OCI-LY3 (cell line): ENCODE measurements around the gene GRIK1.

ENCODE experiments used
- H2AFZ ChIP-seq: fragments of 200-600, 300-600 bp; shearing (Covaris generic); 2 replicates; pipeline ENCODE4 v1.6.0; 2014; ENCODE audit warnings: antibody characterized with exemption, low read depth, low read length
- H3K27ac ChIP-seq: fragments of 200-600, 300-600 bp; sonication (generic); 2 replicates; pipeline ENCODE4 v1.5.1; 2014; ENCODE audit warnings: mild to moderate bottlenecking, low read length, moderate library complexity, mixed read lengths
- H3K27me3 ChIP-seq: fragments of 200-600, 300-600 bp; sonication (generic); 2 replicates; pipeline ENCODE4 v1.6.1; 2014; ENCODE audit warnings: low read depth, low read length, mixed read lengths
- H3K36me3 ChIP-seq: fragments of 200-600, 300-600 bp; sonication (generic); replicated peaks from 2 replicates; pipeline ENCODE3; 2014; ENCODE audit warnings: low read depth, low read length, mixed read lengths
- H3K4me1 ChIP-seq: fragments of 300-600, 200-600 bp; sonication (generic); 2 replicates; pipeline ENCODE4 v1.6.1; 2014; ENCODE audit warnings: low read length, mixed read lengths
- H3K4me2 ChIP-seq: fragments of 200-600, 300-600 bp; sonication (generic); 2 replicates; pipeline ENCODE4 v1.6.1; 2014; ENCODE audit warnings: low read length, mixed read lengths
- H3K4me3 ChIP-seq: fragments of 300-600, 200-600 bp; sonication (generic); 2 replicates; pipeline ENCODE4 v1.5.1; 2014; ENCODE audit warnings: antibody characterized with exemption, mild to moderate bottlenecking, low read length, moderate library complexity
- H3K79me2 ChIP-seq: fragments of 300-600, 200-600 bp; shearing (Covaris generic); 2 replicates; pipeline ENCODE4 v1.6.1; 2014; ENCODE audit warnings: mild to moderate bottlenecking, low read length, mixed read lengths
- H3K9ac ChIP-seq: fragments of 300-600, 200-600 bp; shearing (Covaris generic); 2 replicates; pipeline ENCODE4 v1.6.0; 2014; ENCODE audit warnings: mild to moderate bottlenecking, low read length, moderate library complexity
- H3K9me3 ChIP-seq: fragments of 200-600, 300-600 bp; shearing (Covaris generic); 2 replicates; pipeline ENCODE4 v1.6.1; 2014; ENCODE audit warnings: low read length, mixed read lengths; ENCODE audit not compliant: insufficient read depth
- H4K20me1 ChIP-seq: fragments of 200-600, 300-600 bp; sonication (generic); 2 replicates; pipeline ENCODE4 v1.6.1; 2016; ENCODE audit warnings: low read length, mixed read lengths; ENCODE audit not compliant: insufficient read depth
- EZH2phosphoT487 ChIP-seq: fragments of 200-600 bp; shearing (Covaris generic); IDR thresholded peaks from 2 replicates; pipeline ENCODE4 v1.6.1; 2018; ENCODE audit warnings: antibody characterized with exemption, mixed run types, low read depth
- TF ChIP-seq, protein P1 (sequence below): fragments of 200-600, 300-600 bp; sonication (generic); IDR thresholded peaks from 2 replicates; pipeline ENCODE4 v1.5.1; 2014; ENCODE audit warnings: antibody characterized with exemption, low read length, low read depth

GRIK1 gene

DNA sequence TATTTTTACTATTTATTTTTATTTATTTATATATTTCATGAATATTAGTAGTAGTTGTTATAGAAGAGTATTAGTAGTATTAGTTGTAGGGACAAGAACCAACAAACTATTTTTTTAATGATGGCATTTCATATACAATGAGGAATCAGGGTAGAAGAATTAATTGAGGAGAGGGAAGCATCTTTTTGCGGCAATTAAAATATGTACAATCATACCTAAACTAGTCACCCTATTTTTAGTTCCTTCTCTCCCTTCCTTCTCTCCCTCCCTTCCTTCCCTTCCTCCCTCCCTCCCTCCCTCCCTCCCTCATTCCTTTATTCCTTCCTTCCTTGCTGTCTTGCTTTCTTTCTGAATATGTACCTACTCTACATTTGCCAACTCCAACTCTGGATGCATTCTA, 189.8 kb downstream of the GRIK1 start:
- H3K4me1 ChIP-seq = no peaks in the 10 kb centered on the region
- no peaks in the 10 kb centered on the region for H3K79me2 ChIP-seq

GRCh38 chr21:29749223-29749622, 190.6 kb downstream of the GRIK1 start:
- Histone ChIP-seq H3K4me1 (no peaks in the 10 kb centered on the region), H3K79me2 (no peaks in the 10 kb centered on the region), H3K36me3 (no peaks in the 10 kb centered on the region), H3K4me3 (no peak overlapping the region), H3K27me3 (no peaks in the 10 kb centered on the region), H3K9me3 (no peaks in the 10 kb centered on the region), H3K27ac (no peak overlapping the region), H3K9ac (no peak overlapping the region), H3K4me2 (no peak overlapping the region), H4K20me1 (no peaks in the 10 kb centered on the region), H2AFZ (no peak overlapping the region)
- TF ChIP-seq, protein P1, sequence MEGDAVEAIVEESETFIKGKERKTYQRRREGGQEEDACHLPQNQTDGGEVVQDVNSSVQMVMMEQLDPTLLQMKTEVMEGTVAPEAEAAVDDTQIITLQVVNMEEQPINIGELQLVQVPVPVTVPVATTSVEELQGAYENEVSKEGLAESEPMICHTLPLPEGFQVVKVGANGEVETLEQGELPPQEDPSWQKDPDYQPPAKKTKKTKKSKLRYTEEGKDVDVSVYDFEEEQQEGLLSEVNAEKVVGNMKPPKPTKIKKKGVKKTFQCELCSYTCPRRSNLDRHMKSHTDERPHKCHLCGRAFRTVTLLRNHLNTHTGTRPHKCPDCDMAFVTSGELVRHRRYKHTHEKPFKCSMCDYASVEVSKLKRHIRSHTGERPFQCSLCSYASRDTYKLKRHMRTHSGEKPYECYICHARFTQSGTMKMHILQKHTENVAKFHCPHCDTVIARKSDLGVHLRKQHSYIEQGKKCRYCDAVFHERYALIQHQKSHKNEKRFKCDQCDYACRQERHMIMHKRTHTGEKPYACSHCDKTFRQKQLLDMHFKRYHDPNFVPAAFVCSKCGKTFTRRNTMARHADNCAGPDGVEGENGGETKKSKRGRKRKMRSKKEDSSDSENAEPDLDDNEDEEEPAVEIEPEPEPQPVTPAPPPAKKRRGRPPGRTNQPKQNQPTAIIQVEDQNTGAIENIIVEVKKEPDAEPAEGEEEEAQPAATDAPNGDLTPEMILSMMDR = no peak
- TF ChIP-seq EZH2phosphoT487 = no peak

More for the DNA sequence above, 189.8 kb downstream of the GRIK1 start:
- H3K27ac ChIP-seq = no peak overlapping the region
- H3K9ac ChIP-seq = no peak overlapping the region
- no peaks in the 10 kb centered on the region for H4K20me1 ChIP-seq
- no peak overlapping the region for H3K4me2 ChIP-seq
- no peak for TF ChIP-seq EZH2phosphoT487
- TF ChIP-seq, protein P1 = no peak
- H2AFZ ChIP-seq = no peak overlapping the region
- H3K9me3 ChIP-seq = no peaks in the 10 kb centered on the region
- H3K36me3 ChIP-seq = no peaks in the 10 kb centered on the region
- no peaks in the 10 kb centered on the region for H3K27me3 ChIP-seq
- H3K4me3 ChIP-seq = no peak overlapping the region

- H3K4me1 ChIP-seq = no peaks in the 10 kb centered on the region
- no peak overlapping the region for H3K9ac ChIP-seq
- no peak overlapping the region for H2AFZ ChIP-seq
- no peak overlapping the region for H3K27ac ChIP-seq
- no peaks in the 10 kb centered on the region for H3K27me3 ChIP-seq
- no peak overlapping the region for H3K4me3 ChIP-seq
- no peaks in the 10 kb centered on the region for H3K9me3 ChIP-seq
- H3K79me2 ChIP-seq = no peaks in the 10 kb centered on the region
- no peaks in the 10 kb centered on the region for H4K20me1 ChIP-seq
- no peaks in the 10 kb centered on the region for H3K36me3 ChIP-seq
- no peak overlapping the region for H3K4me2 ChIP-seq
- TF ChIP-seq EZH2phosphoT487 = no peak
- TF ChIP-seq, protein P1 = no peak
Measured at GRCh38 chr21:29748391-29749167, 191.2 kb downstream of the GRIK1 start.

DNA sequence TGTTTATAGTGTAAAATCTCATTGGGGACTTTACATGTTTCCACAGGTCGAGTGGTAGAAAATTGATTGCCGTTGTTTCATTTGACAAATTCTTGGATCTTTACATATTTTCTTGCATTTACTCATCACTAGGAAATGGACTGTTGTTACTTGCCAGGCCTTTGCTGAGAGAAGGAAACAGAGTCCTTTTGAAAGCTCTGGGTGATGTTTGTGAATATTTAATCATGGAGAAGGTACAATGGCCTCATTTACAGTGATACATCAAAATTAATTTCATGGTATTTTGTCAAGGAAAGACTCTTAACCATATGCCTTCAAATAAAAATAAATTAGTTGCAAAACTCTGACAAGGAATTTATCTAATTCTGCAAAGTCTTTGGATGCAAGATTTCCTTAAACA, 198.0 kb downstream of the GRIK1 start:
- no peaks in the 10 kb centered on the region for H4K20me1 ChIP-seq
- H3K9ac ChIP-seq = no peak overlapping the region
- H3K27ac ChIP-seq = no peak overlapping the region
- H2AFZ ChIP-seq = no peak overlapping the region
- TF ChIP-seq EZH2phosphoT487 = no peak
- TF ChIP-seq, protein P1 = no peak
- no peak overlapping the region for H3K4me3 ChIP-seq
- no peaks in the 10 kb centered on the region for H3K27me3 ChIP-seq
- H3K4me1 ChIP-seq = no peaks in the 10 kb centered on the region
- H3K36me3 ChIP-seq = no peaks in the 10 kb centered on the region
- H3K4me2 ChIP-seq = no peak overlapping the region
- H3K79me2 ChIP-seq = no peaks in the 10 kb centered on the region
- H3K9me3 ChIP-seq = no peaks in the 10 kb centered on the region
